LNCAP (cell line): ENCODE results near the gene POLR3G.
A peak's percentile ranks its signal among the peaks of the same experiment; 100 is the strongest.

Experiments used
- TF ChIP-seq, protein P1 (sequence below): fragments of 450-650 bp; IDR thresholded peaks from 2 replicates; pipeline ENCODE4 v1.5.1; 2017; ENCODE audit warnings: mild to moderate bottlenecking

The POLR3G gene

DNA sequence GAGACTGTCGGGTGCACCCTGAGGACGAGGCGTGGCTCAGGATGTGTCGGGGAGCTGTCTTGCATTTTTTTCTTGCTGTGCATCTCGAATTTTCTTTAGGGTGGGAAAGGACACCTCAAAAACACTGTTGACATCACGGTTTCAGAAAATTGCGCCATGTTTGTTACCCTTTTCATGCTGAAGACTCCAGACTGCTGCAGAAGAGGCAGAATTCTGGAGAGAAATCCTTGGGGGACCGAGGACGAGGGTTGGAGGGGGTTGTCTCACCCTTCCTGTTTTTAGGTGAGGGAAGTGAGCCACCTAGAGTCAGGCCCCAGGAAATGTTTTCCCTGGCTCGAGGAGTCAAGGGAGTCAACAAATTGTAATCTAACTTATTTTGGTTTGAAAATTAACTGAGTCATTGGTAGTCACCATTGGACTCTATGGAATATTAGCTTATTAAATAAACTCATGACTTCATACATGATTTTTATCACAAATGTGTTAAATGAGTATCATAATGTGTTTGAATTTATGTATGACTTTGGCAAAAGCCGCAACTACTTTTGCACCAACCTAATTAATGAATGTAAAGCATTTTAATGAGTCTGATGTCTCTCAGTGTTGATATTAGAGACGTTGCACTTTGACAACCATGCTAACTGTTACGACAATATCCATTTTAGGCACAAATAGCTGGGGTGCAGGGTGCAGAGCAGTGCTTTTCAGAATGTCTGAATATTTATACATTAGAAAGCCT, 55.4 kb downstream of the POLR3G start:
- TF ChIP-seq, protein P1, sequence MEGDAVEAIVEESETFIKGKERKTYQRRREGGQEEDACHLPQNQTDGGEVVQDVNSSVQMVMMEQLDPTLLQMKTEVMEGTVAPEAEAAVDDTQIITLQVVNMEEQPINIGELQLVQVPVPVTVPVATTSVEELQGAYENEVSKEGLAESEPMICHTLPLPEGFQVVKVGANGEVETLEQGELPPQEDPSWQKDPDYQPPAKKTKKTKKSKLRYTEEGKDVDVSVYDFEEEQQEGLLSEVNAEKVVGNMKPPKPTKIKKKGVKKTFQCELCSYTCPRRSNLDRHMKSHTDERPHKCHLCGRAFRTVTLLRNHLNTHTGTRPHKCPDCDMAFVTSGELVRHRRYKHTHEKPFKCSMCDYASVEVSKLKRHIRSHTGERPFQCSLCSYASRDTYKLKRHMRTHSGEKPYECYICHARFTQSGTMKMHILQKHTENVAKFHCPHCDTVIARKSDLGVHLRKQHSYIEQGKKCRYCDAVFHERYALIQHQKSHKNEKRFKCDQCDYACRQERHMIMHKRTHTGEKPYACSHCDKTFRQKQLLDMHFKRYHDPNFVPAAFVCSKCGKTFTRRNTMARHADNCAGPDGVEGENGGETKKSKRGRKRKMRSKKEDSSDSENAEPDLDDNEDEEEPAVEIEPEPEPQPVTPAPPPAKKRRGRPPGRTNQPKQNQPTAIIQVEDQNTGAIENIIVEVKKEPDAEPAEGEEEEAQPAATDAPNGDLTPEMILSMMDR: peak; percentile 83

- TF ChIP-seq, protein P1: no peak
These were observed 56.2 kb downstream of the POLR3G start for GRCh38 chr5:90530736-90531487.

GRCh38 chr5:90533794-90534193, 59.1 kb downstream of the POLR3G start:
- TF ChIP-seq, protein P1: no peak

DNA sequence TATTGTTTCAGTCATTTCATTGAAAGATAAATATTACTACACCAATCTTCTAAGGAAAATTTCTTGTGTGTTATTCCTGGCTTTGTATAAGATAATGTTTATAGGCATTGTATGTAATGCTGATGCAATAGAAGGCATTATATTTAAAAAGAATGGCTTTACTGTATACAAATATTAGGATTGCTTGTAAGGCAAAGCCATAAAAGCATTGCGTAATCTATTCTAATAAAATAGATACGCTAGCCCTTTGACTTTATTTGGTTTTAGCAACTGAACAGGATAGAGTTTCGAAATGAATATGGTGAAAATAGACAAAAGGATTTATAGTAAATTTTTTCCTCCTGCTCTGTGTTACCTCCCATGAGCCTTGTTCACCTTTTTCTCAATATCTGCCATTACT, 60.3 kb downstream of the POLR3G start:
- TF ChIP-seq, protein P1: no peak

- TF ChIP-seq, protein P1: no peak
These were observed 68.3 kb downstream of the POLR3G start for GRCh38 chr5:90542827-90543519.

GRCh38 chr5:90545511-90545910, 70.8 kb downstream of the POLR3G start:
- TF ChIP-seq, protein P1: no peak

- TF ChIP-seq, protein P1: no peak
These were observed 71.7 kb downstream of the POLR3G start for GRCh38 chr5:90546216-90546837.
